Spleen (tissue), 11 donors: ENCODE data around the gene ARL13A. TPM values are rescaled to one million over a fixed set of nuclear protein-coding genes. Genes with fewer than 3 reads are reported as not detected.

Experiments used
- DNase-seq: peaks from one replicate; pipeline ENCODE4 v3.0.0-alpha.2; 2020
- H3K27ac ChIP-seq, 8 donors: fragments of 200-600 bp; sonication (generic) in 7 of 8; 1 replicate in 4 of 8; 2 replicates in 4 of 8; pipeline versions ENCODE4 v1.5.0 to v1.8.0; 2016 to 2021; ENCODE audit warnings: inconsistent platforms in 4 of 8, mild to moderate bottlenecking in 4 of 8, moderate library complexity in 1 of 8
- H3K27me3 ChIP-seq, 7 donors: fragments of 200-600 bp; sonication (generic) in 6 of 7; replicated peaks in 1 of 7; 1 replicate in 4 of 7; 2 replicates in 3 of 7; pipeline versions ENCODE4 v1.5.0 to v1.8.0; 2016 to 2021; ENCODE audit warnings: inconsistent platforms in 3 of 7, mild to moderate bottlenecking in 1 of 7
- H3K36me3 ChIP-seq, 6 donors: fragments of 200-600 bp; sonication (generic) in 5 of 6; 1 replicate in 4 of 6; 2 replicates in 2 of 6; pipeline versions ENCODE4 v1.5.0 to v1.8.0; 2016 to 2021; ENCODE audit warnings: inconsistent platforms in 2 of 6
- H3K4me1 ChIP-seq, 6 donors: fragments of 200-600 bp; sonication (generic) in 5 of 6; 1 replicate in 3 of 6; 2 replicates in 3 of 6; pipeline versions ENCODE4 v1.5.0 to v1.8.0; 2016 to 2021; ENCODE audit warnings: inconsistent platforms in 3 of 6
- H3K4me3 ChIP-seq, 8 donors: fragments of 200-600 bp; sonication (generic) in 7 of 8; 1 replicate in 4 of 8; 2 replicates in 4 of 8; pipeline versions ENCODE4 v1.5.0 to v1.8.0; 2016 to 2021; ENCODE audit warnings: inconsistent platforms in 4 of 8, mild to moderate bottlenecking in 4 of 8, moderate library complexity in 2 of 8
- H3K9me3 ChIP-seq, 8 donors: fragments of 200-600 bp; sonication (generic) in 7 of 8; 1 replicate in 4 of 8; 2 replicates in 4 of 8; pipeline versions ENCODE4 v1.5.0 to v1.8.0; 2016 to 2021; ENCODE audit warnings: inconsistent platforms in 4 of 8
- POLR2A ChIP-seq, 3 donors: fragments of 450-650 bp; IDR thresholded peaks; one replicate each; pipeline ENCODE4 v1.5.1; 2017; ENCODE audit warnings: antibody characterized with exemption in 3 of 3, mild to moderate bottlenecking in 1 of 3
- POLR2AphosphoS5 ChIP-seq, 3 donors: sonication (generic); formaldehyde crosslinking; IDR thresholded peaks; one replicate each; pipeline ENCODE4 v1.5.1; 2017; ENCODE audit warnings: antibody characterized with exemption in 3 of 3
- WGBS, 5 donors: extraction: QIAGEN DNeasy Blood & Tissue Kit in 3 of 5; methylation state at CpG; one replicate each; pipeline versions ENCODE4 v1.1.5 to v1.1.7; 2013 to 2018; 5-methylcytosine and 5-hydroxymethylcytosine counted together
- intact Hi-C: fragments of 100-400 bp; cut with DNase I; formaldehyde crosslinking; loops from one replicate; pipeline ENCODE4 v1.15.0; 2023; ENCODE audit warnings: low total_unique reads
- polyA plus RNA-seq, 3 donors: library from polyadenylated mRNA; stranded (reverse); fragments of 200-250 nt; gene quantifications; one replicate each; pipeline ENCODE4 v1.2.1, GENCODE V29; 2013
- total RNA-seq, 7 donors: library from RNA; depleted of rRNA in 3 of 7; stranded (reverse); fragments of >200 nt in 3 of 7; fragmentation: NEBNext Ultra II Directional in 4 of 7; extraction: Animal tissue kit (Norgen Biotek cat#: 25700) in 4 of 7; gene quantifications; one replicate each; pipeline versions ENCODE4 v1.1.0 to v1.2.1, GENCODE V29; 2016 to 2021
- TF ChIP-seq, protein P1 (sequence below), 11 experiments: fragments of 200-600 bp in 7 of 11; fragments of 450-650 bp in 4 of 11; sonication (generic) in 4 of 11; IDR thresholded peaks in 8 of 11; conservative IDR thresholded peaks in 3 of 11; 1 replicate in 7 of 11; 2 replicates in 4 of 11; pipeline versions ENCODE4 v1.4.0 to v1.8.0; 2016 to 2021; ENCODE audit warnings: antibody characterized with exemption in 11 of 11, inconsistent platforms in 4 of 11, mild to moderate bottlenecking in 1 of 11
- donor health status: healthy with polysubstance abuse.
- donor health status: DM: no; HTN: no; CAD: no; lungs with moderate emphysema.
- donor health status: DM: no; HTN: no; CAD: no.
- donor health status: Bipolar disorder and iron deficiency.
- donor health status: healthy.
- donor health status: DM: no; HTN: no; CAD: no.
- donor health status: DM: yes; HTN: yes; CAD: no.

ARL13A gene
- total and polyA plus RNA-seq, 10 donors = 0.69 TPM; not detected in 9

DNA sequence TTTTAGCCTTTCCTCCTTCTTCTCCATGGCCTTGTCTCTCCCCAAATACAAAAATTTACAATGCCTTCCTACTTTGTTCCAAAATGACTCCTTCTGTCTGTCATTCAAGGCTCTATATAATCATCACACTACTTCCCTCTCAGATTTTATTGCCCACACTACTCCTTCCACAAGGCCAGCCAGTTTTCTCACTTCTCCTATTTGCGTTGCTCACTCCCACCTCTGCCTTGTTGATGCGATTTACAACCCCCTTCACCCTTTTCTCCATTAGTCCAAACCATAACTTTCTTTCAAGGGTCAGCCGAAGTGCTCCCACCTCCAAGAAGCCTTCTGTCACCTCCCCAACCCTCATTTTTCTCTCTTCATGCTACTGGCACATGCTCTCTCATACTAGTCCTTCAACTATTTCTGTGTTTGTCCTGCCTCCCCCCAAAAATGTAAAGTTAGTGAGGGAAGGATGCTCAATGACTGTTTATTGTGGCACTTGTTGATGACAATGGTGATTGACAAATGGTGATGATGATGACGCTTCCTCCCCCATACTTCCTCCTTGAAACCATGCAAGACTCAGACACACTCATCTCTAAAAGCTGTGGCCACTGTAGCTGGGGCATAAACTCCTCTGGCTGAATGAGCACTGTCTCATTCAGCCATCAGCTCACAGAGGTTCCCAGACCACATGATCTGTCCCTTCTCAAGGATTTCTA is 38.1 kb upstream of the ARL13A start:
- H3K27me3 ChIP-seq = peaks cover 0 to 16% (median 0%) of the 10 kb centered on the region in 7 donors
- H3K27ac ChIP-seq = no peak overlapping the region
- H3K4me3 ChIP-seq = no peak overlapping the region
- 64 to 78% (median 66%) methylated on average over 4 of the region's 4 CpGs for WGBS, 5 donors
- H3K9me3 ChIP-seq = peaks cover 0 to 8% (median 0%) of the 10 kb centered on the region in 8 donors
- peaks cover 0 to 6% (median 0%) of the 10 kb centered on the region in 6 donors for H3K4me1 ChIP-seq
- no peak for TF ChIP-seq POLR2AphosphoS5 (IDR thresholded peaks at IDR 0.05)
- TF ChIP-seq POLR2A (IDR thresholded peaks at IDR 0.05) = no peak
- TF ChIP-seq, protein P1, sequence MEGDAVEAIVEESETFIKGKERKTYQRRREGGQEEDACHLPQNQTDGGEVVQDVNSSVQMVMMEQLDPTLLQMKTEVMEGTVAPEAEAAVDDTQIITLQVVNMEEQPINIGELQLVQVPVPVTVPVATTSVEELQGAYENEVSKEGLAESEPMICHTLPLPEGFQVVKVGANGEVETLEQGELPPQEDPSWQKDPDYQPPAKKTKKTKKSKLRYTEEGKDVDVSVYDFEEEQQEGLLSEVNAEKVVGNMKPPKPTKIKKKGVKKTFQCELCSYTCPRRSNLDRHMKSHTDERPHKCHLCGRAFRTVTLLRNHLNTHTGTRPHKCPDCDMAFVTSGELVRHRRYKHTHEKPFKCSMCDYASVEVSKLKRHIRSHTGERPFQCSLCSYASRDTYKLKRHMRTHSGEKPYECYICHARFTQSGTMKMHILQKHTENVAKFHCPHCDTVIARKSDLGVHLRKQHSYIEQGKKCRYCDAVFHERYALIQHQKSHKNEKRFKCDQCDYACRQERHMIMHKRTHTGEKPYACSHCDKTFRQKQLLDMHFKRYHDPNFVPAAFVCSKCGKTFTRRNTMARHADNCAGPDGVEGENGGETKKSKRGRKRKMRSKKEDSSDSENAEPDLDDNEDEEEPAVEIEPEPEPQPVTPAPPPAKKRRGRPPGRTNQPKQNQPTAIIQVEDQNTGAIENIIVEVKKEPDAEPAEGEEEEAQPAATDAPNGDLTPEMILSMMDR (IDR thresholded peaks at IDR 0.05 in 8 of 11, conservative IDR thresholded peaks at IDR 0.05 in 3 of 11) = no peak
- no peaks in the 10 kb centered on the region for H3K36me3 ChIP-seq
- no peak for DNase-seq
- intact Hi-C loops = no loop called here

DNA sequence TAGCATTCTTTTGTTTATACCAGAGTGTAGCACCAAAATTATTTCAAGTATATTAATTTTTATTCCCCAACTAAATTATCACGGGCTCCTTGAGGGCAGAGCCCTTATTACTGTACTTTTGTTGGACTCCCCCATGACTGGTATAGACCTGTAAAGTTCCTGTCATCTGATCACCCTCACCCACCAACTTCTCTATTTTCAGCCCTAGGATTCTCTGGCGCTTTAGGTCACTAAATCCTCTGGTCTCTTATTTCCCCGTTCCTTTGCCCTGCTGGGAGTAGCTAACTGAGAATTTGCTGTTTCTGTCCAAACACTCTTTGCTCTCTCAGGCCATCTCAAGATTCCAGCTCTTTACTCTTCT is 37.6 kb upstream of the ARL13A start:
- no peaks in the 10 kb centered on the region for H3K36me3 ChIP-seq
- DNase-seq = no peak
- intact Hi-C loops = no loop called here
- no peak for TF ChIP-seq POLR2A (IDR thresholded peaks at IDR 0.05)
- TF ChIP-seq POLR2AphosphoS5 (IDR thresholded peaks at IDR 0.05) = no peak
- TF ChIP-seq, protein P1 (IDR thresholded peaks at IDR 0.05 in 8 of 11, conservative IDR thresholded peaks at IDR 0.05 in 3 of 11) = no peak
- WGBS, 5 donors = 71 to 85% (median 77%) methylated on average over 3 of the region's 3 CpGs
- no peak overlapping the region for H3K4me3 ChIP-seq
- H3K27me3 ChIP-seq = peaks cover 0 to 16% (median 0%) of the 10 kb centered on the region in 7 donors
- H3K9me3 ChIP-seq = peaks cover 0 to 8% (median 0%) of the 10 kb centered on the region in 8 donors
- no peak overlapping the region for H3K27ac ChIP-seq
- peaks cover 0 to 6% (median 0%) of the 10 kb centered on the region in 6 donors for H3K4me1 ChIP-seq

DNA sequence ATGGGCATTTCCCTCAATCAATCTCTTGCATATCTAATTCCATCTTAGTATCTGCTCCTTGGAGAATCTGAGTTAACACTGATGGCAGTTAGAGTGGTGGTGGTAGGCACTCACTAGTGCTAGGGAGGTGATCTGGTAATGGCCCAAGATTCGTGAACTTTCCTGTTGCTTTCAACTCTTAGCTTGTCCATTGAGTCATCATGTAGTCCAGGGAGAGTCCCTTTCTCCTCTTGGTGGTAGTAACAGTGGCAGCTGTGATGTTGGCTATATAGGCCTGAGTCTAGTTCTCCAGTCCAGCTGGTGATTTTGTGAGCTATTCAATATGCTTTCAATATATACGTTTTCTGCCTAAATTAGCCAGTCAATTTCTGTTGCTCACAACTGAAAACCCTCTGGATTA is 33.7 kb upstream of the ARL13A start:
- H3K4me3 ChIP-seq = no peak overlapping the region
- no peaks in the 10 kb centered on the region for H3K36me3 ChIP-seq
- H3K9me3 ChIP-seq = peaks cover 0 to 8% (median 0%) of the 10 kb centered on the region in 8 donors
- intact Hi-C loops = no loop called here
- no peaks in the 10 kb centered on the region for H3K27me3 ChIP-seq
- no peak overlapping the region for H3K27ac ChIP-seq
- H3K4me1 ChIP-seq = no peaks in the 10 kb centered on the region
- DNase-seq = no peak
- TF ChIP-seq POLR2AphosphoS5 (IDR thresholded peaks at IDR 0.05) (no peak), POLR2A (IDR thresholded peaks at IDR 0.05) (no peak)
- TF ChIP-seq, protein P1 (IDR thresholded peaks at IDR 0.05 in 8 of 11, conservative IDR thresholded peaks at IDR 0.05 in 3 of 11) = no peak
- WGBS, 5 donors = 51 to 90% (median 70%) methylated on average over 2 of the region's 2 CpGs

DNA sequence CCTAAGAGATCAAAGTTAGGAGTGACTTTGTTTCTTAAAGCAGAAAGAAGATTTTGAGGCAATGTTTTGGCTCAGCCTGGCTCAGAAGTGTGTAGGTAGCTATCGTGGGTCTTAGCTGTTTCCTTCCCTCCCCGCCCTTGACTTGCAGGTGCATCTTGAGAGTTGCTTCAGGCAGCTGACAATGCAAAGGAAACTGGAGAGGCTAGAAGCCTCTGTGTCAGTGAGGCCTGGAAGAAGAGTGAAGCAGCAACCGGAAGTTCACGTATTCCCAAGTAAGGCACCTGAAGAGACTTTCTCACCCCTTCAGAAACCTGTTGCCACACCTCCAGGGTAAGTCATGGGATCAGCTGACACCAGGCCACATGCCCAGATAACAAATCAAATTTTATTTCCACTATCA is 30.2 kb upstream of the ARL13A start:
- 48 to 74% (median 68%) methylated on average over 4 of the region's 4 CpGs for WGBS, 5 donors
- Histone ChIP-seq H3K4me1 (no peaks in the 10 kb centered on the region), H3K36me3 (no peaks in the 10 kb centered on the region), H3K4me3 (no peak overlapping the region), H3K9me3 (no peaks in the 10 kb centered on the region), H3K27me3 (no peaks in the 10 kb centered on the region), H3K27ac (no peak overlapping the region)
- no peak for DNase-seq
- TF ChIP-seq POLR2AphosphoS5 (IDR thresholded peaks at IDR 0.05) (no peak), POLR2A (IDR thresholded peaks at IDR 0.05) (no peak)
- TF ChIP-seq, protein P1 (IDR thresholded peaks at IDR 0.05 in 8 of 11, conservative IDR thresholded peaks at IDR 0.05 in 3 of 11) = no peak
- intact Hi-C loops = no loop called here
